HepG2 (cell line): Measurements from ENCODE around the gene NAIF1. TPM values are rescaled to one million over a fixed set of nuclear protein-coding genes. Genes with fewer than 3 reads are reported as not detected.
A peak's percentile ranks its signal among the peaks of the same experiment; 100 is the strongest.

Experiments used
- BHLHE40 ChIP-seq: IDR thresholded peaks from 2 replicates; pipeline ENCODE4 v1.6.1; 2011; ENCODE audit warnings: low read length, improper control_type of control experiment
- CEBPB ChIP-seq: IDR thresholded peaks from 2 replicates; pipeline ENCODE4 v1.6.1; 2011; ENCODE audit warnings: low read depth, low read length, improper control_type of control experiment, borderline replicate concordance
- FOXC1 ChIP-seq: sonication (generic); formaldehyde crosslinking; IDR thresholded peaks from 2 replicates; pipeline ENCODE4 v1.8.0; 2022; ENCODE audit warnings: mild to moderate bottlenecking, missing genetic modification reagents, borderline replicate concordance
- HIVEP1 ChIP-seq: sonication (generic); formaldehyde crosslinking; IDR thresholded peaks from 2 replicates; pipeline ENCODE4 v1.4.0; 2020; ENCODE audit warnings: mild to moderate bottlenecking, missing genetic modification reagents
- NR1H2 ChIP-seq: sonication (generic); formaldehyde crosslinking; IDR thresholded peaks from 2 replicates; pipeline ENCODE4 v1.8.1; 2022; ENCODE audit warnings: low read depth, missing genetic modification reagents, borderline replicate concordance
- RFX3 ChIP-seq: IDR thresholded peaks from 2 replicates; pipeline ENCODE4 v1.6.1; 2016; ENCODE audit warnings: missing biosample characterization, missing genetic modification reagents
- SRSF4 ChIP-seq: fragments of 200-400 bp; formaldehyde crosslinking; IDR thresholded peaks from one replicate; pipeline ENCODE4 v1.6.1; 2018; ENCODE audit warnings: mild to moderate bottlenecking, low read depth, low read length, moderate library complexity; ENCODE audit not compliant: poor library complexity, severe bottlenecking
- SRY ChIP-seq: sonication (generic); formaldehyde crosslinking; IDR thresholded peaks from 2 replicates; pipeline ENCODE4 v1.8.0; 2022; ENCODE audit warnings: mild to moderate bottlenecking, missing genetic modification reagents
- TEAD3 ChIP-seq: optimal IDR thresholded peaks from 2 replicates; pipeline ENCODE3; 2016; ENCODE audit warnings: borderline replicate concordance
- ZNF12 ChIP-seq: sonication (generic); formaldehyde crosslinking; IDR thresholded peaks from 2 replicates; pipeline ENCODE4 v1.5.0; 2020; ENCODE audit warnings: missing genetic modification reagents
- ZNF24 ChIP-seq: fragments of 450-650 bp; IDR thresholded peaks from 2 replicates; pipeline ENCODE4 v1.6.1; 2017; ENCODE audit warnings: antibody characterized with exemption, mild to moderate bottlenecking
- ZNF547 ChIP-seq: sonication (generic); formaldehyde crosslinking; IDR thresholded peaks from 2 replicates; pipeline ENCODE4 v1.5.1; 2020; ENCODE audit warnings: mild to moderate bottlenecking, missing genetic modification reagents
- ZNF83 ChIP-seq: sonication (generic); formaldehyde crosslinking; IDR thresholded peaks from 2 replicates; pipeline ENCODE4 v1.4.0; 2020; ENCODE audit warnings: missing genetic modification reagents, mild to moderate bottlenecking, borderline replicate concordance
- ZSCAN29 ChIP-seq: sonication (generic); formaldehyde crosslinking; conservative IDR thresholded peaks from 2 replicates; pipeline ENCODE4 v1.4.0; 2020; ENCODE audit warnings: mild to moderate bottlenecking, missing genetic modification reagents
- polyA plus RNA-seq, 8 experiments: library from polyadenylated mRNA; depleted of rRNA in 3 of 8; stranded (reverse) in 7 of 8; unstranded in 1 of 8; fragments of >200 nt; fragmentation: Illumina TruSeq in 4 of 8; extraction: Trizol in 4 of 8; gene quantifications; 2 replicates each; pipeline versions ENCODE4 v1.2.1 to v1.2.3, GENCODE V29; 2011 to 2016; ENCODE audit warnings: low read depth in 4 of 8, missing spikeins in 1 of 8, mixed read lengths in 1 of 8; ENCODE audit not compliant: insufficient read depth in 1 of 8
- total RNA-seq, 5 experiments: library from RNA; depleted of rRNA; stranded (reverse); fragments of >200 nt; fragmentation: Illumina TruSeq; extraction: Trizol; gene quantifications; 2 replicates each; pipeline ENCODE4 v1.2.3, GENCODE V29; 2016; ENCODE audit warnings: low read depth in 1 of 5
- TF ChIP-seq, protein P1 (sequence below): sonication (generic); formaldehyde crosslinking; IDR thresholded peaks from 2 replicates; pipeline ENCODE4 v1.5.1; 2020; ENCODE audit warnings: missing genetic modification reagents, mild to moderate bottlenecking, borderline replicate concordance
- TF ChIP-seq, protein P2 (sequence below): sonication (generic); formaldehyde crosslinking; IDR thresholded peaks from 2 replicates; pipeline ENCODE4 v1.9.0; 2021; ENCODE audit warnings: missing genetic modification reagents, borderline replicate concordance
- TF ChIP-seq, protein P3 (sequence below): IDR thresholded peaks from 2 replicates; pipeline ENCODE4 v1.6.1; 2016; ENCODE audit warnings: low read depth, control low read depth
- TF ChIP-seq, protein P4 (sequence below): sonication (generic); formaldehyde crosslinking; IDR thresholded peaks from 2 replicates; pipeline ENCODE4 v1.4.0; 2020; ENCODE audit warnings: mild to moderate bottlenecking, low read depth, missing genetic modification reagents

Gene NAIF1
- total and polyA plus RNA-seq, 2 of the 13 experiments (the other 11 are each of a cell fraction or from before 2014, with no cell fraction given), result 6.0 to 6.9 TPM

DNA sequence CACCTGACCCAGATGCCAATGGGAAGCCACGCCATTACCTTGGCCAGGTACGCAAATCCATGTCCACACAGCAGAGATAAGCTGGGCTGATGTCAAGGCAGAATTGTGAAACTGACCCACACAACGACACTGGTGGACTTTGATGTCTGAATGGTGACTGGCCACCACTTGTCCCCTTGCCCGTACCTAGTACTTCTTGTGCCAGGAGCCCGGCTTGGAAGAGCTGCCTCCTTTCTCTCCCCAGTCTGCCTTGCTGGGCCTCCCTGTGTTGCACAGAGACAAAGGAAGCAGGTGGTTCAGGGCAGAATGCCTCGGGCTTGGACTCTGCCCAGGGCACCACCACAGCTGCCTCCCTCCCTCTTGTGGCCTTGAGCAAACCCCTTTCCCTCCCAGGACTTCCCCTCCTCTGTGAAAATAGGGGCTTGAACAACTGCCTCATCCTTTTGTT, 37.1 kb upstream of the NAIF1 start (continued):
- TF ChIP-seq, protein P1, sequence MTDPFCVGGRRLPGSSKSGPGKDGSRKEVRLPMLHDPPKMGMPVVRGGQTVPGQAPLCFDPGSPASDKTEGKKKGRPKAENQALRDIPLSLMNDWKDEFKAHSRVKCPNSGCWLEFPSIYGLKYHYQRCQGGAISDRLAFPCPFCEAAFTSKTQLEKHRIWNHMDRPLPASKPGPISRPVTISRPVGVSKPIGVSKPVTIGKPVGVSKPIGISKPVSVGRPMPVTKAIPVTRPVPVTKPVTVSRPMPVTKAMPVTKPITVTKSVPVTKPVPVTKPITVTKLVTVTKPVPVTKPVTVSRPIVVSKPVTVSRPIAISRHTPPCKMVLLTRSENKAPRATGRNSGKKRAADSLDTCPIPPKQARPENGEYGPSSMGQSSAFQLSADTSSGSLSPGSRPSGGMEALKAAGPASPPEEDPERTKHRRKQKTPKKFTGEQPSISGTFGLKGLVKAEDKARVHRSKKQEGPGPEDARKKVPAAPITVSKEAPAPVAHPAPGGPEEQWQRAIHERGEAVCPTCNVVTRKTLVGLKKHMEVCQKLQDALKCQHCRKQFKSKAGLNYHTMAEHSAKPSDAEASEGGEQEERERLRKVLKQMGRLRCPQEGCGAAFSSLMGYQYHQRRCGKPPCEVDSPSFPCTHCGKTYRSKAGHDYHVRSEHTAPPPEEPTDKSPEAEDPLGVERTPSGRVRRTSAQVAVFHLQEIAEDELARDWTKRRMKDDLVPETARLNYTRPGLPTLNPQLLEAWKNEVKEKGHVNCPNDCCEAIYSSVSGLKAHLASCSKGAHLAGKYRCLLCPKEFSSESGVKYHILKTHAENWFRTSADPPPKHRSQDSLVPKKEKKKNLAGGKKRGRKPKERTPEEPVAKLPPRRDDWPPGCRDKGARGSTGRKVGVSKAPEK (CRISPR knock-in tag), result 0 out of 2 replicates have a peak, but pooled peaks have one; percentile 10
- TF ChIP-seq BHLHE40, result no peak; the same call in 1 of the 2 replicates
- 0 out of 2 replicates have a peak, but pooled peaks have one; percentile 51 for TF ChIP-seq ZNF83
- TF ChIP-seq NR1H2, result no peak
- peak; percentile 65 for TF ChIP-seq ZSCAN29 (CRISPR knock-in tag)
- peak; percentile 99 for TF ChIP-seq HIVEP1 (CRISPR knock-in tag)
- TF ChIP-seq CEBPB, result peak; percentile 87
- no peak for TF ChIP-seq ZNF24
- TF ChIP-seq ZNF547, result no peak
- TF ChIP-seq SRY (CRISPR knock-in tag), result no peak; the same call in 1 of the 2 replicates
- TF ChIP-seq, protein P2, sequence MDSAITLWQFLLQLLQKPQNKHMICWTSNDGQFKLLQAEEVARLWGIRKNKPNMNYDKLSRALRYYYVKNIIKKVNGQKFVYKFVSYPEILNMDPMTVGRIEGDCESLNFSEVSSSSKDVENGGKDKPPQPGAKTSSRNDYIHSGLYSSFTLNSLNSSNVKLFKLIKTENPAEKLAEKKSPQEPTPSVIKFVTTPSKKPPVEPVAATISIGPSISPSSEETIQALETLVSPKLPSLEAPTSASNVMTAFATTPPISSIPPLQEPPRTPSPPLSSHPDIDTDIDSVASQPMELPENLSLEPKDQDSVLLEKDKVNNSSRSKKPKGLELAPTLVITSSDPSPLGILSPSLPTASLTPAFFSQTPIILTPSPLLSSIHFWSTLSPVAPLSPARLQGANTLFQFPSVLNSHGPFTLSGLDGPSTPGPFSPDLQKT, result no peak
- TF ChIP-seq RFX3 (CRISPR knock-in tag), result no peak
- peak; percentile 83 for TF ChIP-seq TEAD3 (CRISPR knock-in tag)
- TF ChIP-seq, protein P3, sequence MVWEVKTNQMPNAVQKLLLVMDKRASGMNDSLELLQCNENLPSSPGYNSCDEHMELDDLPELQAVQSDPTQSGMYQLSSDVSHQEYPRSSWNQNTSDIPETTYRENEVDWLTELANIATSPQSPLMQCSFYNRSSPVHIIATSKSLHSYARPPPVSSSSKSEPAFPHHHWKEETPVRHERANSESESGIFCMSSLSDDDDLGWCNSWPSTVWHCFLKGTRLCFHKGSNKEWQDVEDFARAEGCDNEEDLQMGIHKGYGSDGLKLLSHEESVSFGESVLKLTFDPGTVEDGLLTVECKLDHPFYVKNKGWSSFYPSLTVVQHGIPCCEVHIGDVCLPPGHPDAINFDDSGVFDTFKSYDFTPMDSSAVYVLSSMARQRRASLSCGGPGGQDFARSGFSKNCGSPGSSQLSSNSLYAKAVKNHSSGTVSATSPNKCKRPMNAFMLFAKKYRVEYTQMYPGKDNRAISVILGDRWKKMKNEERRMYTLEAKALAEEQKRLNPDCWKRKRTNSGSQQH (CRISPR knock-in tag), result no peak
- no peak for TF ChIP-seq SRSF4
- TF ChIP-seq ZNF12 (CRISPR knock-in tag), result no peak
- TF ChIP-seq FOXC1 (CRISPR knock-in tag), result peak; percentile 48; the same call in 1 of the 2 replicates
- TF ChIP-seq, protein P4, sequence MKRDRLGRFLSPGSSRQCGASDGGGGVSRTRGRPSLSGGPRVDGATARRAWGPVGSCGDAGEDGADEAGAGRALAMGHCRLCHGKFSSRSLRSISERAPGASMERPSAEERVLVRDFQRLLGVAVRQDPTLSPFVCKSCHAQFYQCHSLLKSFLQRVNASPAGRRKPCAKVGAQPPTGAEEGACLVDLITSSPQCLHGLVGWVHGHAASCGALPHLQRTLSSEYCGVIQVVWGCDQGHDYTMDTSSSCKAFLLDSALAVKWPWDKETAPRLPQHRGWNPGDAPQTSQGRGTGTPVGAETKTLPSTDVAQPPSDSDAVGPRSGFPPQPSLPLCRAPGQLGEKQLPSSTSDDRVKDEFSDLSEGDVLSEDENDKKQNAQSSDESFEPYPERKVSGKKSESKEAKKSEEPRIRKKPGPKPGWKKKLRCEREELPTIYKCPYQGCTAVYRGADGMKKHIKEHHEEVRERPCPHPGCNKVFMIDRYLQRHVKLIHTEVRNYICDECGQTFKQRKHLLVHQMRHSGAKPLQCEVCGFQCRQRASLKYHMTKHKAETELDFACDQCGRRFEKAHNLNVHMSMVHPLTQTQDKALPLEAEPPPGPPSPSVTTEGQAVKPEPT, result 0 out of 2 replicates have a peak, but pooled peaks have one; percentile 29
